ENCODE measurements around the gene EFNB2. TPM values are rescaled to one million over a fixed set of nuclear protein-coding genes. Genes with fewer than 3 reads are reported as not detected.

EFNB2 gene
- total and polyA plus RNA-seq, 7 experiments from 2014 or later, result 0.07 to 0.22 (median 0.11) TPM; not detected in 2

- peaks cover 0 to 2% (median 0%) of the 10 kb centered on the region in 7 donors for H3K4me1 Mint-ChIP-seq
- no peak overlapping the region for H3K4me3 ChIP-seq (ENCODE audit: low read length)
- CTCF ChIA-PET, result no interaction called here
- ATAC-seq, result no peak
- H3K27ac ChIP-seq (ENCODE audit: low read depth, low read length), result no peak overlapping the region
- peaks cover 14 to 26% (median 20%) of the 10 kb centered on the region in 5 donors for H3K27me3 Mint-ChIP-seq
- no peaks in the 10 kb centered on the region for H3K9me3 ChIP-seq (ENCODE audit: control insufficient read depth in 2 of 3, low read length in 3 of 3)
- H3K36me3 Mint-ChIP-seq, result no peaks in the 10 kb centered on the region
- no peaks in the 10 kb centered on the region for H3K4me1 ChIP-seq (ENCODE audit: control insufficient read depth in 2 of 2, insufficient read depth in 2 of 2, low read length in 2 of 2)
- DNase-seq, result no peak
- no peaks in the 10 kb centered on the region for H3K9me3 Mint-ChIP-seq
- H3K27me3 ChIP-seq (ENCODE audit: control insufficient read depth in 2 of 2, insufficient read depth in 2 of 2, low read length in 2 of 2), result no peaks in the 10 kb centered on the region
- no peaks in the 10 kb centered on the region for H3K36me3 ChIP-seq (ENCODE audit: control insufficient read depth in 2 of 3, insufficient read depth in 3 of 3, low read length in 3 of 3)
- no peak overlapping the region for H3K27ac Mint-ChIP-seq
- intact Hi-C loops (cut with micrococcal nuclease), result no loop called here
- H3K4me3 Mint-ChIP-seq, result no peak overlapping the region
- POLR2A ChIA-PET, result no interaction called here
Measured at GRCh38 chr13:106505295-106505694, 30.2 kb downstream of the EFNB2 start.

- CTCF ChIA-PET, result interaction anchor here (0.6 kb wide), 1 partner anchor 18 kb away, joined by 3 read pairs; no protein-coding TSS in a partner anchor
- Mint-ChIP-seq H3K4me1 (peaks cover 0 to 6% (median 0%) of the 10 kb centered on the region in 7 donors), H3K27me3 (peaks cover 24 to 31% (median 30%) of the 10 kb centered on the region in 5 donors), H3K4me3 (no peak overlapping the region), H3K9me3 (no peaks in the 10 kb centered on the region), H3K27ac (no peak overlapping the region), H3K36me3 (no peaks in the 10 kb centered on the region)
- Histone ChIP-seq H3K4me1 (ENCODE audit: control insufficient read depth in 2 of 2, insufficient read depth in 2 of 2, low read length in 2 of 2) (no peaks in the 10 kb centered on the region), H3K36me3 (ENCODE audit: control insufficient read depth in 2 of 3, insufficient read depth in 3 of 3, low read length in 3 of 3) (no peaks in the 10 kb centered on the region), H3K9me3 (ENCODE audit: control insufficient read depth in 2 of 3, low read length in 3 of 3) (no peaks in the 10 kb centered on the region), H3K4me3 (ENCODE audit: low read length) (no peak overlapping the region), H3K27ac (ENCODE audit: low read depth, low read length) (no peak overlapping the region), H3K27me3 (ENCODE audit: control insufficient read depth in 2 of 2, insufficient read depth in 2 of 2, low read length in 2 of 2) (no peaks in the 10 kb centered on the region)
- no peak for ATAC-seq
- intact Hi-C loops (cut with micrococcal nuclease), result no loop called here
- no peak for DNase-seq
- POLR2A ChIA-PET, result no interaction called here
Measured at GRCh38 chr13:106503730-106504453, 31.6 kb downstream of the EFNB2 start.

- Histone ChIP-seq H3K27me3 (ENCODE audit: control insufficient read depth in 2 of 2, insufficient read depth in 2 of 2, low read length in 2 of 2) (no peaks in the 10 kb centered on the region), H3K27ac (ENCODE audit: low read depth, low read length) (no peak overlapping the region), H3K4me3 (ENCODE audit: low read length) (no peak overlapping the region), H3K9me3 (ENCODE audit: control insufficient read depth in 2 of 3, low read length in 3 of 3) (no peaks in the 10 kb centered on the region), H3K36me3 (ENCODE audit: control insufficient read depth in 2 of 3, insufficient read depth in 3 of 3, low read length in 3 of 3) (no peaks in the 10 kb centered on the region), H3K4me1 (ENCODE audit: control insufficient read depth in 2 of 2, insufficient read depth in 2 of 2, low read length in 2 of 2) (no peaks in the 10 kb centered on the region)
- ChIA-PET CTCF (interaction anchor here (0.6 kb wide), 1 partner anchor 17 kb away, joined by 3 read pairs; no protein-coding TSS in a partner anchor), POLR2A (no interaction called here)
- Mint-ChIP-seq H3K36me3 (no peaks in the 10 kb centered on the region), H3K4me3 (no peak overlapping the region), H3K27me3 (peaks cover 30 to 37% (median 36%) of the 10 kb centered on the region in 5 donors), H3K4me1 (peaks cover 0 to 6% (median 0%) of the 10 kb centered on the region in 7 donors), H3K9me3 (no peaks in the 10 kb centered on the region), H3K27ac (no peak overlapping the region)
- intact Hi-C loops (cut with micrococcal nuclease), result no loop called here
- no peak for ATAC-seq
- no peak for DNase-seq
Measured at GRCh38 chr13:106503272-106503671, 32.2 kb downstream of the EFNB2 start.

- DNase-seq (no peak), ATAC-seq (no peak)
- intact Hi-C loops (cut with micrococcal nuclease), result no loop called here
- H3K4me1 ChIP-seq (ENCODE audit: control insufficient read depth in 2 of 2, insufficient read depth in 2 of 2, low read length in 2 of 2), result no peaks in the 10 kb centered on the region
- ChIA-PET POLR2A (no interaction called here), CTCF (no interaction called here)
- no peak overlapping the region for H3K27ac ChIP-seq (ENCODE audit: low read depth, low read length)
- no peak overlapping the region for H3K27ac Mint-ChIP-seq
- H3K4me3 Mint-ChIP-seq, result no peak overlapping the region
- peaks cover 49 to 56% (median 52%) of the 10 kb centered on the region in 5 donors for H3K27me3 Mint-ChIP-seq
- no peaks in the 10 kb centered on the region for H3K27me3 ChIP-seq (ENCODE audit: control insufficient read depth in 2 of 2, insufficient read depth in 2 of 2, low read length in 2 of 2)
- H3K4me1 Mint-ChIP-seq, result peaks cover 0 to 9% (median 0%) of the 10 kb centered on the region in 7 donors
- H3K36me3 ChIP-seq (ENCODE audit: control insufficient read depth in 2 of 3, insufficient read depth in 3 of 3, low read length in 3 of 3), result no peaks in the 10 kb centered on the region
- no peak overlapping the region for H3K4me3 ChIP-seq (ENCODE audit: low read length)
- peaks cover 0 to 4% (median 0%) of the 10 kb centered on the region in 5 donors for H3K36me3 Mint-ChIP-seq
- no peaks in the 10 kb centered on the region for H3K9me3 ChIP-seq (ENCODE audit: control insufficient read depth in 2 of 3, low read length in 3 of 3)
- no peaks in the 10 kb centered on the region for H3K9me3 Mint-ChIP-seq
Measured at GRCh38 chr13:106500445-106500844, 35.0 kb downstream of the EFNB2 start.

- Mint-ChIP-seq H3K9me3 (no peaks in the 10 kb centered on the region), H3K36me3 (peaks cover 0 to 4% (median 0%) of the 10 kb centered on the region in 5 donors), H3K4me1 (peaks cover 0 to 9% (median 0%) of the 10 kb centered on the region in 7 donors), H3K4me3 (no peak overlapping the region), H3K27ac (no peak overlapping the region), H3K27me3 (peaks cover 51 to 59% (median 54%) of the 10 kb centered on the region in 5 donors)
- no peak overlapping the region for H3K4me3 ChIP-seq (ENCODE audit: low read length)
- no peaks in the 10 kb centered on the region for H3K27me3 ChIP-seq (ENCODE audit: control insufficient read depth in 2 of 2, insufficient read depth in 2 of 2, low read length in 2 of 2)
- DNase-seq (no peak), ATAC-seq (peak; percentile 29)
- ChIA-PET POLR2A (no interaction called here), CTCF (interaction anchor here (0.8 kb wide), 1 partner anchor 24 kb away, joined by 3 read pairs; no protein-coding TSS in a partner anchor)
- H3K36me3 ChIP-seq (ENCODE audit: control insufficient read depth in 2 of 3, insufficient read depth in 3 of 3, low read length in 3 of 3), result no peaks in the 10 kb centered on the region
- no peaks in the 10 kb centered on the region for H3K9me3 ChIP-seq (ENCODE audit: control insufficient read depth in 2 of 3, low read length in 3 of 3)
- intact Hi-C loops (cut with micrococcal nuclease), result loop anchor here in 1 of 2 donors (2.0 kb wide), 1 partner anchor 13 kb away; no protein-coding TSS in a partner anchor
- H3K4me1 ChIP-seq (ENCODE audit: control insufficient read depth in 2 of 2, insufficient read depth in 2 of 2, low read length in 2 of 2), result no peaks in the 10 kb centered on the region
- H3K27ac ChIP-seq (ENCODE audit: low read depth, low read length), result no peak overlapping the region
Measured at GRCh38 chr13:106499896-106500295, 35.6 kb downstream of the EFNB2 start.

- Mint-ChIP-seq H3K4me1 (peaks cover 0 to 9% (median 0%) of the 10 kb centered on the region in 7 donors), H3K4me3 (no peak overlapping the region), H3K9me3 (no peaks in the 10 kb centered on the region), H3K36me3 (peaks cover 0 to 6% (median 0%) of the 10 kb centered on the region in 5 donors), H3K27me3 (peaks cover 51 to 64% (median 59%) of the 10 kb centered on the region in 5 donors), H3K27ac (no peak overlapping the region)
- intact Hi-C loops (cut with micrococcal nuclease), result loop anchor here in 1 of 2 donors (2.0 kb wide), 1 partner anchor 14 kb away; no protein-coding TSS in a partner anchor
- ChIA-PET POLR2A (interaction anchor here (0.6 kb wide), 1 partner anchor 11 kb away, joined by 3 read pairs; no protein-coding TSS in a partner anchor), CTCF (interaction anchor here (0.6 to 0.8 kb wide), 2 partner anchors 23 to 1726 kb away, joined by 3 to 4 read pairs; no protein-coding TSS in a partner anchor)
- Histone ChIP-seq H3K36me3 (ENCODE audit: control insufficient read depth in 2 of 3, insufficient read depth in 3 of 3, low read length in 3 of 3) (no peaks in the 10 kb centered on the region), H3K4me1 (ENCODE audit: control insufficient read depth in 2 of 2, insufficient read depth in 2 of 2, low read length in 2 of 2) (no peaks in the 10 kb centered on the region), H3K27me3 (ENCODE audit: control insufficient read depth in 2 of 2, insufficient read depth in 2 of 2, low read length in 2 of 2) (no peaks in the 10 kb centered on the region), H3K9me3 (ENCODE audit: control insufficient read depth in 2 of 3, low read length in 3 of 3) (no peaks in the 10 kb centered on the region), H3K4me3 (ENCODE audit: low read length) (no peak overlapping the region), H3K27ac (ENCODE audit: low read depth, low read length) (no peak overlapping the region)
- ATAC-seq (no peak), DNase-seq (no peak)
Measured at GRCh38 chr13:106499113-106499512, 36.3 kb downstream of the EFNB2 start.
